AG04450 (cell line): ENCODE data around the gene LCP2. TPM values are rescaled to one million over a fixed set of nuclear protein-coding genes. Genes with fewer than 3 reads are reported as not detected.

ENCODE experiments used
- CTCF ChIA-PET: fragments of 300-600, 350-600 bp; formaldehyde crosslinking; extraction: SDS; loops from one replicate; lab custom pipeline; 2022; ENCODE audit warnings: antibody characterized with exemption, inconsistent platforms; lab: Charles Lee
- POLR2A ChIA-PET: fragments of 350-600 bp; formaldehyde crosslinking; extraction: SDS; loops from one replicate; lab custom pipeline; 2021; ENCODE audit warnings: antibody characterized with exemption, inconsistent platforms; lab: Yijun Ruan, JAX
- DNase-seq: peaks from one replicate; pipeline ENCODE4 v3.0.0-alpha.2; 2011; ENCODE audit warnings: low read depth, low spot score
- H3K27ac ChIP-seq: one replicate; pipeline ENCODE4 v1.5.1; 2012; ENCODE audit warnings: low read depth, low read length, control low read depth
- H3K27me3 ChIP-seq: one replicate; pipeline ENCODE4 v1.6.0; 2012; ENCODE audit warnings: low read length; ENCODE audit not compliant: control insufficient read depth, insufficient read depth
- H3K4me3 ChIP-seq: 2 replicates; pipeline ENCODE4 v1.5.1; 2011; ENCODE audit warnings: mild to moderate bottlenecking, low read depth, low read length, control low read depth
- H3K9me3 ChIP-seq: 2 replicates; pipeline ENCODE4 v1.5.1; 2012; ENCODE audit warnings: low read length; ENCODE audit not compliant: control insufficient read depth, insufficient read depth
- polyA plus RNA-seq: library from polyadenylated mRNA; depleted of rRNA; stranded (reverse); fragments of >200 nt; gene quantifications from 2 replicates; pipeline ENCODE4 v1.2.3, GENCODE V29; 2011
- TF ChIP-seq, protein P1 (sequence below): IDR thresholded peaks from 2 replicates; pipeline ENCODE4 v1.5.1; 2011; ENCODE audit warnings: low read depth, low read length, control low read depth, inconsistent platforms

The LCP2 gene
- polyA plus RNA-seq, 1 experiment = not detected

DNA sequence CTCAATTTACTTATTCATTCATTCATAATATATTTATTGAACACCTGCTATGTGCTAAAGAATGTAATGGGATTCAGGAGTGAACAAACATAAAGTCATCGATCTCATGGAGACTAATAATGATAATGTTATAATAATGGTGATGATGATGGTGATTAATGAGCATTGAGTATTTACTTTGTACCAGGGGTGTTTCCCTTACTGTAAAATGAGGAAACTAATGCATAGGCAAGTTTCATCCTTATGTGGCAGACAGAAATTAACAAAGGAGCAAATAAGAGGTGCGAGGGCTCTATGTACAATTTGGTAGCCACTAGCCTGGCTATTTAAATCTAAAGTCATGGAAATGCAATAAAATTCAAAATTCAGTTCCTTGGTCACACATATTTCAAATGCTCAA lies 11.1 kb upstream of the LCP2 start:
- TF ChIP-seq, protein P1, sequence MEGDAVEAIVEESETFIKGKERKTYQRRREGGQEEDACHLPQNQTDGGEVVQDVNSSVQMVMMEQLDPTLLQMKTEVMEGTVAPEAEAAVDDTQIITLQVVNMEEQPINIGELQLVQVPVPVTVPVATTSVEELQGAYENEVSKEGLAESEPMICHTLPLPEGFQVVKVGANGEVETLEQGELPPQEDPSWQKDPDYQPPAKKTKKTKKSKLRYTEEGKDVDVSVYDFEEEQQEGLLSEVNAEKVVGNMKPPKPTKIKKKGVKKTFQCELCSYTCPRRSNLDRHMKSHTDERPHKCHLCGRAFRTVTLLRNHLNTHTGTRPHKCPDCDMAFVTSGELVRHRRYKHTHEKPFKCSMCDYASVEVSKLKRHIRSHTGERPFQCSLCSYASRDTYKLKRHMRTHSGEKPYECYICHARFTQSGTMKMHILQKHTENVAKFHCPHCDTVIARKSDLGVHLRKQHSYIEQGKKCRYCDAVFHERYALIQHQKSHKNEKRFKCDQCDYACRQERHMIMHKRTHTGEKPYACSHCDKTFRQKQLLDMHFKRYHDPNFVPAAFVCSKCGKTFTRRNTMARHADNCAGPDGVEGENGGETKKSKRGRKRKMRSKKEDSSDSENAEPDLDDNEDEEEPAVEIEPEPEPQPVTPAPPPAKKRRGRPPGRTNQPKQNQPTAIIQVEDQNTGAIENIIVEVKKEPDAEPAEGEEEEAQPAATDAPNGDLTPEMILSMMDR = no peak
- no peak overlapping the region for H3K27ac ChIP-seq
- no peak for DNase-seq
- H3K9me3 ChIP-seq = no peaks in the 10 kb centered on the region
- POLR2A ChIA-PET = no interaction called here
- CTCF ChIA-PET = no interaction called here
- no peaks in the 10 kb centered on the region for H3K27me3 ChIP-seq
- no peak overlapping the region for H3K4me3 ChIP-seq

- no peak for DNase-seq
- ChIA-PET CTCF (interaction anchor here (0.7 kb wide), 1 partner anchor 99 kb away, joined by 4 read pairs; no protein-coding TSS in a partner anchor), POLR2A (no interaction called here)
- Histone ChIP-seq H3K27me3 (no peaks in the 10 kb centered on the region), H3K9me3 (no peaks in the 10 kb centered on the region; the same call in 1 of the 2 replicates), H3K27ac (no peak overlapping the region), H3K4me3 (no peak overlapping the region)
- TF ChIP-seq, protein P1 = no peak
Observed at GRCh38 chr5:170307575-170308465, 10.2 kb upstream of the LCP2 start.

GRCh38 chr5:170306381-170306831 lies 8.8 kb upstream of the LCP2 start:
- ChIA-PET CTCF (no interaction called here), POLR2A (no interaction called here)
- no peaks in the 10 kb centered on the region; the same call in 1 of the 2 replicates for H3K9me3 ChIP-seq
- H3K4me3 ChIP-seq = no peak overlapping the region
- TF ChIP-seq, protein P1 = no peak
- H3K27ac ChIP-seq = no peak overlapping the region
- no peak for DNase-seq
- no peaks in the 10 kb centered on the region for H3K27me3 ChIP-seq

- Histone ChIP-seq H3K27me3 (no peaks in the 10 kb centered on the region), H3K4me3 (no peak overlapping the region), H3K27ac (no peak overlapping the region), H3K9me3 (no peaks in the 10 kb centered on the region; the same call in 1 of the 2 replicates)
- POLR2A ChIA-PET = no interaction called here
- no peak for DNase-seq
- TF ChIP-seq, protein P1 = no peak
- CTCF ChIA-PET = no interaction called here
Observed at GRCh38 chr5:170305646-170306025, 8.1 kb upstream of the LCP2 start.

DNA sequence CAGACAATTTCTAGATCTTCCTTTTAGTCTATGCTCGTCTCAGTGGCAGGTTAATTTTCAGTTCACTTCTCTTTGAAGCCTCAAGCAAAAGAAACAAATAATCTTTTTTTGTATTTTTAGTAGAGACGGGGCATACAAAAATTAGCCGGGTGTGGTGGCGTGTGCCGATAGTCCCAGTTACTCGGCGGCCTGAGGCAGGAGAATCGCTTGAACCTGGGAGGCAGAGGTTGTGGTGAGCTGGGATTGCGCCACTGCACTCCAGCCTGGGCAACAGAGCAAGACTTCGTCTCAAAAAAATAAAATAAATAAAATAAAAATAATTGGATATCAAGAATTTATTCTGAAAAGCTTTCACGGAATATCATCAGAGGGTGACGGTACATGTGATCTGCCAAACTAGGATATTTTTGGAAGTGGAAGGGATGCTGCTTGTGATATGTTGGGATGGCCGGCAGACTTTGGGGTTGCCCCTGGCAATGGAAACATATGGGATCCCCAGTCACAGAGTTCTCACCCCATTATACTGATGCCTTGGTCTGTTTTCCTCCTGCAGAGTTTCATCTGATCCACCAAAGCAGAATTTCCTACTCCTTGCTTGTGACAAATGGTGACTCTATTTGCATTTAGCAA lies 7.6 kb upstream of the LCP2 start:
- no peak for DNase-seq
- H3K27ac ChIP-seq = no peak overlapping the region
- TF ChIP-seq, protein P1 = no peak
- no peaks in the 10 kb centered on the region; the same call in 1 of the 2 replicates for H3K9me3 ChIP-seq
- ChIA-PET CTCF (no interaction called here), POLR2A (no interaction called here)
- H3K27me3 ChIP-seq = no peaks in the 10 kb centered on the region
- H3K4me3 ChIP-seq = no peak overlapping the region
